ENCODE measurements around the gene SLC24A5. TPM values are rescaled to one million over a fixed set of nuclear protein-coding genes. Genes with fewer than 3 reads are reported as not detected.

The SLC24A5 gene
- not detected in 2 replicates for total RNA-seq

DNA sequence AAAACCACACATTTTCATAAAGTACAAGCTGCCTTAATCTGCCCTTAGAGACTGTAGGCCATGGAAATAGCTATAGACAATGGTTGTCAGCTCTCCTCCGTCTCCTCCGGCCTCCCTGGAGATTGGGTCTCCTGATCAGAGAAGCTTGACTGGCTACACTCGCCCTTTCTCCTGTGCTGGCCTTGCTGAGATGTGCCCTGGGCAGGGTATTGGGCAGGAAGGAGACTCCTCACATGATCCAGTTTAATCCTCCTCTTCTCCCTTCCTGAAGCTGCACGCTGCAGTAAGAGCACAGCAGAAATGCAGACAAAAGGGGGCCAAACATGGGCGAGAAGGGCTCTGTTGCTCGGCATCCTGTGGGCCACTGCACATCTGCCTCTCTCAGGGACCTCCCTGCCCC lies at the start of gene SLC24A5:
TSS of gene SLC24A5 (plus strand) at position 246 of the 400 bp plus-strand sequence. CDS start at position 301, 55 bp downstream.
- no peak for DNase-seq (ENCODE audit: low read depth)

DNA sequence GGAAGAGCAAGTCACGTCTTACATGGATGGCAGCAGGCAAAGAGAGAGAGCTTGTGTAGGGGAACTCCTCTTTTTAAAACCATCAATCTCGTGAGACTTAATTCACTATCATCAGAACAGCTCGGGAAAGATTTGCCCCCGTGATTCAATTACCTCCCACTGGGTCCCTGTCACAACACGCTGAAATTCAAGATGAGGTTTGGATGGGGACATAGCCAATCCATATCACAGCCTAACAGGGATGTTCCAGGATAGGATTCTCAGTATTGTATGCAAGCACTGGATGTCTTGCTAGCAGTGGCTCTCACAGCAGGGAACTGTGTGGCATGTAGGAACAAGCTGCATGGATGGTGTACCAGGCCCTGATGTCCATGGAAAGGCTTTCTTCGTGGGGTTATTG lies 47.8 kb upstream of the SLC24A5 start:
- DNase-seq (ENCODE audit: low read depth) = no peak

DNA sequence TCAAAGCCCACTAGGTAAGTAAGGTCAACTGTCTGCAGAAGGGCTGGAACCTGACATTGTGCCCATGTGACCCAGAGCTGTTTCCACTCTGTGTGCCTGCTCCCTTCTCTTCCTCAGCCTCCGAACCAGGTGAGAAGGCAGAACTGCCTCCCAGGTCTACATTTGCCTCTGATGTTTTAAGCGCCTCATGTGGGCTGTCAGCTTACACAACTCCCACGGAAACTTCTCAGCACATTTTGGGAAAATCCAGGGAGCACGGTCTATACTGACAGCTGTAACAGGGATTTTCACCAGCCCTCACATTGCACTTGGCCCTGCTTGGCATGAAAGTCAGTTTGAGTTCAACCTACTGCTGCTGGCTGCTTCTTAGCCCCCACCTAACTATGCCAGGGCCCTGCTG lies 46.9 kb upstream of the SLC24A5 start:
- no peak for DNase-seq (ENCODE audit: low read depth)

DNA sequence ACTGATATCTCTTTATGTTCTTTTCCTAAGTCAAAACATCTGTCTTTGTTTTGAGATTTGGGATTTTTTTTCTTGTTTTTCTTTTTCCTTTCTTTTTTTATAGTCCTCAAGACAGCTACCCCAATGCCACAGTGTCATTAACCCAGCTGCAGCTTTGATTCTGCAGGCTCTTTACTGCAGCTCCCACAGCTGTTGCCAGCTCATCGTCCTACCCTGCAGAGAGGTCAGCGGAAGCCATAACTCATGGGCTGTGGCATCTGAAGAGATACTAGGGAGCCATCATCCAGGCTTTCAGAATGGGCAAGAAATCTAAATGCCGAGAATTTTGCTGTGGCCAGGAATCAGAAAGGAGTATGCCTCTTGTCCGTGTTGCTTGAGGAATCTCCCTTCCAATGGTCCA lies 44.3 kb upstream of the SLC24A5 start:
- DNase-seq (ENCODE audit: low read depth) = no peak

DNA sequence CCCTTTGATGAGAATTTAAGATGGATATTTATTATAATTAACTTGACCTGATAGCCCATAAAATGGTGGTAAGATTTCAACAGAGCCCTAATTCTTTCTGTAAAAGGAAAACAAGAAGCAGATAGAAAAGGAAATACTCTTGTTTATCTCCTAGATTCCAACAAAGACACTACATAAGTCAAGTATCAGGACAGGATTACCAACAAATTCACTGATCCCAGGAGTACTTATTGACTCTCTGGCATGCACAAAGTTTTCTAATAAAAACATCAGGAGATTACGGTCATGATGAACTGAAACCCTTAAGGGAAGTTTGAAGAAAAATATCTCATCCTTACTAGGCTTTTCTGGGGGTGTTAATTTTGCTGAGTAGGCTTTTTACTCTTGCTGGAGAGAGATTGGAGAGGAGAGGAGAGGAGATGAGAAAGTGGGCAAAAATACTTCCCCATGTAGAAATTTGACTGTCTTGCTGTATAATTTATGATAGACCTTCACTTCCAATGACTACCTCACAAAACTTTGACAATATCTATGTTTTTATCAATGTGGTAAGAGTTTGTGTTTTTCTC lies 43.1 kb upstream of the SLC24A5 start:
- DNase-seq (ENCODE audit: low read depth) = no peak

DNA sequence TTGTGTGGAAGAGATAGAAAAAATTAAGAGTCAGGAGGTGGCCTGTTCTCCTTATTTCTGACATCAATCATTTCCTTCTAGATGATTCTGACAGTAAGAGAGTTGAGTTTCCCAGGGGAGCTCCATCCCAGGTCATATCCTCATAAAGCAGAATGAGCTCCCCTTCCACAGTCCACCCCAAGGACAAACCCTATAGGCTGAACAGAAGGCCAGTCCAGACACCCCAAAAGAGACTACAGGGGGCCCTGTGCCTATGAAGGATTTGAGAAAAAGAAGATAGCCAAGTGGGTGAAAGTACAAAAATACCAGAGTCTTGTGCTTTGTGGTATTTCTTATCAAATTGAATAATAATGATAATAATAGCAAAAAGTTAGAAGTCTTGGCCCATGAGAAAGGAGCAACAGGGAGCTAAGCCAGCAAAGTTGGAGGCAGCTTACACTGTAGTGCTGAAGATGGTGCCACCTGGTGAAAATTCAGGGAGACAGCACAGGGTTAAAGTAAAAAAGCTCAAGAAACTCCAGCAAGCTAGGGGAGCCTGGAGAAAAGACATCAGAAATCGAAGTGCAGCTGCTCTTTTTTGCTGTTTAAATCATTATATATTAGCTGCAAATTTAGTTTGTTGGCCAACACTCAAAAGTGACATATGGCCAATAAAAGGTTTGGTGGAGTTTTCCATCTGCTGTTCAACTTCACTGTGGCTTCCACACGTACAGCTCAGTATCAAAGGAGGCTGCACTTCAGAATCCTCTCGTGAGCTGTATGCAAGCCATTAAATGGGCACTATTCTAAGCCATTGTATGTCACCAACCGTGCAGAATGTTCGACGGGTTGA lies 35.8 kb upstream of the SLC24A5 start:
- DNase-seq (ENCODE audit: low read depth) = peak; percentile 61

DNA sequence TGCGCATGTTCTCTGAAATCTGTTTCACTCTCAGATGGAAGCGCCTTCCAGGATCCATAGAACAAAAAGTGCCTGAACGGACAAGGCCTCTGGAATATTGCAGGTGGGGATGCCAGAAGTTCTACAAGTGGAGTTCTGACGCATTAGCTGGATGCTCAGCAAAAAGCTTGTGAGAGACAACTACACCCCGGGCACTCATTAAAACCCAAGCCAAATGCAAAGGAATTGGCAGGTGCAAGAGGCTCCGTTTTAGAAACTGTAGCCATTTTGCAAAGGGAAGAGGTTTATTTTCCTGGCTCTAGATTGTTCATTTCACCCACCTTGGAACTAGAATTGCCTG lies 35.2 kb upstream of the SLC24A5 start:
- no peak for DNase-seq (ENCODE audit: low read depth)

DNA sequence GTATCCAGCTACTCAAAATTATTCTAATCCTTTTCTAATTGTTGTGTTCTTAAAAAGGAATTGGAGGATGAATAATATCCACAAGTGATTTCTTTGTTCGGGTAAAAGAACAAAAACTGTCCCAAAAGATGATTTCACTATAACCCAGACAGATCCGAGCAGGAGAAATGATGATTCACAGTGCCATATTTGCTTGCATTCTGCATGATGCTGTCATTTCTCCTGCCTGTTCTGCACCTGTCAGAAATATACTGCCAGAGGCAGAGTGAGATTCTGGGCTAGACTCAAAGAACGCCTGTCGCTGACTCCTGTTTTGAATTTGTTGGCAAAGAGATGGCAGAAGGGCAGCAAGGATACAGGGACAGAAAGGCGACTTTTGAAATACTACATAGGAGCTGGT lies 34.7 kb upstream of the SLC24A5 start:
- no peak for DNase-seq (ENCODE audit: low read depth)

DNA sequence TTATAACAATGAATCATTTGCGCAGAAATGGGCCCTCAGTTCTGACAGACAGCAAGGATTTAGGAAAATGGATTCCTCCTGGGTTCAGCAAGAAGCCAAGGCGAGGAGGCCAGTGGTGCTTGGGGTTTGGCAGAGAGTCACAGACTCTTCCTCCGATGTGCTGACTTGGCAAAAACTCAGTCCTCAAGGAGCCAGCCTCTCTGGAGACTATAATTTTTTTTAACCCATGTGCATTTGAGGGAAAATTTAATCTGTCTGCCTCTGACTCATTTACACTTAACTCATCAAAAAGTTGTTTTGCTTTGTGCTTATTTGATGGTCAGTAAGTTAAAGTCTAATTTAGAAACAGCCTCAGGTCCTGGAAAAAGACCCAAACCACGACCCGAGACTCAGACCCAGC lies 34.2 kb upstream of the SLC24A5 start:
- DNase-seq (ENCODE audit: low read depth) = peak; percentile 91

DNA sequence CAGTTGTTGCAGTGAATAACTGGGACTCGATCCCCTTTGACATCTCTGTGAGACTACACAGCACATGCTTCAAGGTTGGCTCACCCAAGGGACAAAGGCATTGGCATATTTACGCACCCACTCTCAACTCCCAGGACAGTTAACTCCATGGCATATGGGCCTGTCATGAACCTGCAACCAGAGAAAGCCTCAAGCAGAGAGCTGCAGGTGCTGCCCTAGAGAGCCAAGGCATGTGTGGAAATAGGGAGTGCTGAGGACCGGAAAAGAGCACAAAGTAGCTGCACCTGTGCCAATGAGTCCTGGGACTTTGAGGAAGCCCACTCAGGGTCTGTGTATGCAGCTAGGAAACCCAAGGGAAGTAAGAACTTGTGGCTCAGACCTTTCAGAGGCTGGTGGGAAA lies 32.9 kb upstream of the SLC24A5 start:
- DNase-seq (ENCODE audit: low read depth) = no peak

DNA sequence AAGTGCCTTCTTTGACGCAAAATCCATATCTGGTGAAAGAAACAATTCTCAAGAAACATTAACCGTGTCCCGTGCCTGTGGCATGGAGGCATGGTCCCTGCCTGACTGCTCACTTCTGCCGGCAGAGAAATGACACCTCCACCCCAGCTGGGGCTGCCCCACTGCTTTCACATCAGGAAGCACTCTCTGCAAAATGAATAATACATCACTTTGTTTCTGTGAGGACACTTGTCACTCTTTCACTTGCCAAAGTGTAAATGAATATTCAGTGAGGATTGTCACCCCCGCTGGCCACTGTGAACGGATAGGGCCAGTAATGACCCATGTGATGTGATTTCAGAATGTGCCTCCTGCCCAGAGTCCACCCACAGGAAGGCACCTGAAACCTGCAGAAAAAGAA lies 31.1 kb upstream of the SLC24A5 start:
- DNase-seq (ENCODE audit: low read depth) = no peak

DNA sequence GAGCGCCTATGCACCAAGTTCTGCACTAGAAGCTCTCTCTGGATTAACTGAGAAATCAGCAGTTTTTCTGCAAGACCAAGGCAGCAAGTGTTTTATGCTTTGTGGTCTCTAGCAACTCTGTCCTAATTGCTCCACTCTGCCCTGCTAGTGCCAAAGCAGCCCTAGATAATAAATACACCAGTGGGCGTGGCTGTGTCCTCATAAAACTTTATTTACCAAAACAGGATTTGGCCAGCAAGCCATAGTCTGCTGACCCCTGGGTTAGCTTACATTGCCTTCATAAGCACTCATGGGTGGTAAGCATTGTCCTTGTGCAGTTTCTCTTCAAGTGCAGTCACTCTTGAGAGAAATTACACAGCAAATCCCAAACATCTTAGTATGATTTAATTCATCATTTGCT lies 30.7 kb upstream of the SLC24A5 start:
- peak; percentile 80 for DNase-seq (ENCODE audit: low read depth)

DNA sequence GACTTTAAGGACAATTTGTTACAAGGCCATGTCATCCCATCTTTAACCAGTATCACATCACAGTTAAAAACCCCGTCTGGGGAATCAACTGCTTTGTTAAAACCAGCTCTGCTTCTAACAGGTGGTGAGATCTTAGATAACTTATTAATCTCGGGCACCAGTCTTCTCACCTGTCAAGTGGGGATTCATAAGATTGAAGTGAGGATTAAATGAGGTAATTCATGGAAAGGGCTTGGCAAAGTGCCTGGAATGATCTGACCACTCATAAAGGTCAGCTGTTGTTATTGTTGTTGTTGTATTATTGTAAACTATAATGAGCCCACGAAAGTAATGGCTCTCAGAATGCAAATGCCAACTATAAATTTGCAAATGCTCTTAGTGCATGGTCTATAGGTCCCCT lies 30.1 kb upstream of the SLC24A5 start:
- DNase-seq (ENCODE audit: low read depth) = peak; percentile 16

DNA sequence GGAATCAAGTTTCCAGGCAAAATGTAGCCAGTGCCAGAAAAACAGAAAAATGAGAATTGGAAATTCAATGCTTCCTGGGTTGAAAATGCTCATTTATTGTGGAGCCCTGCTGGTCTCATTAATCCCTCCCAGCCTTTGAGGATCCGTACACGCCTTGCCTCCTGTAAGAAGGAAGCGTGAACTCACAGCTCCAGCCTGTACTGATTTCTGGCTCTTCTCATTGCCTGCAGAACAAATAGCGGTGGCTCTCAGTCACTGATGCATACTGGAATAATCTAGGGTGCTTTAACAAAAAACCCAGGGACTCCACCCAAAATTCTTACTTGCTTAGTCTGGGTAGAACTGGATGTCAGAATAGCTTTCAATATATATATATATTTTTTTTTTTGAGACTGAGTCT lies 29.3 kb upstream of the SLC24A5 start:
- DNase-seq (ENCODE audit: low read depth) = no peak

DNA sequence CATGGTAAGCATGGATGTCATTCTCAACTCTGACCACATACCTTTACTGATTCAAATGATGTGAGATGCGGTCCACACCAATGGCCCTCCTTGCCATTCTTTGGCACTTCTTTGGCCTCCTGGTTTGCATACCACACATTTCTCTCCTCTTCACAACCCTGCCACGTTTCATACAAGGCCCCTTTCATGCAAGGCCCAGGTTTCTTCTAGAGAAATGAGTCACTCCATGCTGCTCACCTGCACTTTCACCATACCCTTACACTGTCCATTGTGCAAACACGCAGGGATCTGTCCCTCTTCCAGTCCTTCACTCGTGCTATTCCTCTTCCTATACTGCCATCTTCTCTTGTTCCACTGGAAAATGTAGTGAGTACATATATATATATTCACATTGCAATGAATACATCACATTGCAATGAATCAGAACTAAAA lies 24.4 kb upstream of the SLC24A5 start:
- peak; percentile 11 for DNase-seq (ENCODE audit: low read depth)

DNA sequence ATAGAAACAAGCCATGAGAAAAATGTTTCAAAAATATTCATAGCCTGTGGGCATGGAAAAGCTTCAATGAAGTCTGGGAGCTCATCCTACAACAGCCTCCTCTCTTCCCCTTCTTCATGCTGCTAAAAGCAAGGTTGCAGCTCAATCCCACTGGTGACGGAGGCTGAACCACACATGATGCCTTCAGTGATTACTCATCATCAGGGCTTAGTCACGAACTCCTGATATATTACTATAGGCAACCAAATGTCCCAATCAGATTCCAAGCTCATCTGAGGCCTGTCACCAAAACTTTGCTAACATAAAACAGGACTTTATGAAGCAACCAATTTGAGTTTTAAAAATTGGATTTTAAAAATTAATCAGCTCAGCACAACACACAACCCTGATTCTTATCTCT lies 24.0 kb upstream of the SLC24A5 start:
- DNase-seq (ENCODE audit: low read depth) = peak; percentile 67

DNA sequence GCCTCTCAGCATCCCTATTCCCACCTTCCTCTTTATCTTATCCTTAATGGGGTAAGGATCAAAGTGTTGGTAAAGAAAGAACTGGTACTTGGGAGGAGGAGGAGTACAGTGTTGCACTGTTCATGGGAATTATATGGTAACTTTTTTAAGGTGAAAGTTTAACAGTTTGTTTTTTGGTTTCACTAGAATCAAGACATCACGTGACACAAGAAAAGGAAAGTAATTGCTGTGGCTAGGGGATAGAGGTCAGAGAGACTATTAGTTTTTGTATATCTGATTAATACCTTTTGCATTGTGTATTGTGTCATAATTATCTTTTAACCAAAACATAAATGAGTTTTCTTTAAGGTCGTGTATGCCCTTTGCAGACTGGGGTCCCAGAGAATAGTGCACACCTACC lies 23.5 kb upstream of the SLC24A5 start:
- no peak for DNase-seq (ENCODE audit: low read depth)

DNA sequence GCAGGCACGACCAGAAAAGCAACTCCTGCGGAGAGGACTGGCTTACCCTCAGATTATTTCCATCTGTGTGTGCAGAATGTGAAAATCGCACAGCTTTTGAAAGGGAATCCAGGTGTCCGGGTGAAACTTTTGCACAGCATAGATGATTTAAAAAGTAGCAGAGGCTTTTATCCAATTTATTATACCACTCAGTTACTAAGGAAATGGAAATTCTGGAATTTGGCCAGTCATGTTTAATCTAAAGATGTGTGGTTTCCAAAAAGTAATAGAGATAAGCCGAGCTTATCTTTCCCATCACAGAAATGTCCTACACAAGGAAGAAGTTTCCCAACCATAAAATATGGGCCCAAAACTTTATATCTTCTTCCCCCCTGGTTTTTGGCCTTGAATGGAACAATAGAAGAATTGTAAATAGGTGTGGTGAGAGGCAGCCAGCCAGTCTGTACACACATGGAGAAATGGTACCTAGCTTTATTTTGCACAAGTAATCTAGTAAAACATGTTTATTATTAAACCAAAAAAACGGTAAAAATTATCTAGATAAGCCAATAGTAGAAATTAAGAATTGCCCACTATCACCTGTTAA lies 19.3 kb upstream of the SLC24A5 start:
- no peak for DNase-seq (ENCODE audit: low read depth)

DNA sequence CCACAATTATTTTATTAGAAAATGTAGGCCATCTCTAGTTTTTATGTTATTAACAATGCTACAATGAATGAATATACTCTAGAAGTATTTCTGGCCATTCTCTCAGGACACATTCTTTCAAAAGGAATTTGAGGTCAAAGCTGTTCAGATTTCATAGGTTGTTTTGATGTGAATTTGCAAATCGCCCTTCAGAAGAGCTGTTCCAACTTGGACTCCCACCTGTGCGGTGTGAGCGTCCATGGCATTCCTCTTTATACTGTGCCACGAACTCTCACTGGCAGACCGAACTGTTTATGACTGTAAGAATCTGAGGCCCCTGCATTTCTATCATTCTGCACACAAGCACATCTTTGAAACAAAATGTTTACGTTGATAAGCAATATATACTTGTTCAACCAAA lies 18.6 kb upstream of the SLC24A5 start:
- DNase-seq (ENCODE audit: low read depth) = peak; percentile 35

DNA sequence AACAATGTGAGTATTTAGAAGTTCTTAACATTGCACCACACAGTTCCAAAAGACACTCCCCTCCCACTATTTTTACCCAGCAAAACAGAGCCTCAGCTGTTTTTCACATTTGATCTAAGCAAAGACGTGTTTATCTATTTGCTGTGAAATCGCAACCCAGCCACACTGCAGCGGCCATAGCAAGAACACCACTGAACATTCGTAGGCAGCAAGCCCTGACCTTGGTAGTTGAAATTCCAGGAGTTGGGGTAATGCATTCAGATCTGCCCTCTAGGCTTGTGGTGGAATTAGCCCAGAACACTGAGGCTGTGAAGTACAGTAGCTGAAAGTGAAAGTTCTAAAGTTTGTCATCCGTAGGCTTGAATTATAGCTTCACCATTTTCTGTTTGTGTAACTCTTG lies 17.1 kb upstream of the SLC24A5 start:
- DNase-seq (ENCODE audit: low read depth) = peak; percentile 68

DNA sequence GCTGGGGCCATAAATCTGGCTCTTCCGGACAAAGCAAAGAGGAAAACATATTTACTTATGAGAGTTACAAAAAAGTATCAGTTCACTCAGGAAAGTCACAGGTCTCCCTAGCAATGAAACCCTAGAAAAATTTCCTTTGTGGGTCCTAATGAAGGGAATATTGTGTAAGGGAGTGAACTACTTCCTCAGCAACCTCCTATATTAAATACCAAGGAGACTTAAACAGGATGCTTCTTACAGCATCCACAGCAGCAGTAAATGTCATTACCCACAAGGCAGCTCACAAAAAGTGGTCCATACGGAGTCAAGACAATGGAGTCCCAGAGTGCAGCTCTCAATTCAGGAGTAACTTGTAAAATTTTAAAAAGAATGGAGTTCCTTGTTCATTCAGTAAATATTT lies 14.9 kb upstream of the SLC24A5 start:
- DNase-seq (ENCODE audit: low read depth) = no peak

DNA sequence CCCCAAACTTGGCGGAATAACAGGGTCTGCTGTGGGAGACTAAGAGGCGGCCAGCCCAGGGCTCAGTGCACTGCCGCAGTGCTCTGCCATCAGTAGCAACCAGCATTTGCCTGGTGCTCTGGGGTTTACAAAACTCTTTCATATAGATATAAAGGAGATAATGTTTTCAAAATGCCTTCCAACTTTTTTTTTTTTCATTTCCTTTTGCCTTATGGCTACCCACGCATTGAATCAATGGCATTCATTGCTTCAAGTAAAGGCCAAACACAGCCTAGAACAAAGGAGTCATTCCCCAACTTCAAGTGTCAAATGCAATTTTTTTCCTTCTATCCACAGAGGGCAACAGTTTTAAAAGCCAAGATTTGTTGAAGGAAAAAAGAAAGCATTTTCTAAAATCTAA lies 11.6 kb upstream of the SLC24A5 start:
- no peak for DNase-seq (ENCODE audit: low read depth)

DNA sequence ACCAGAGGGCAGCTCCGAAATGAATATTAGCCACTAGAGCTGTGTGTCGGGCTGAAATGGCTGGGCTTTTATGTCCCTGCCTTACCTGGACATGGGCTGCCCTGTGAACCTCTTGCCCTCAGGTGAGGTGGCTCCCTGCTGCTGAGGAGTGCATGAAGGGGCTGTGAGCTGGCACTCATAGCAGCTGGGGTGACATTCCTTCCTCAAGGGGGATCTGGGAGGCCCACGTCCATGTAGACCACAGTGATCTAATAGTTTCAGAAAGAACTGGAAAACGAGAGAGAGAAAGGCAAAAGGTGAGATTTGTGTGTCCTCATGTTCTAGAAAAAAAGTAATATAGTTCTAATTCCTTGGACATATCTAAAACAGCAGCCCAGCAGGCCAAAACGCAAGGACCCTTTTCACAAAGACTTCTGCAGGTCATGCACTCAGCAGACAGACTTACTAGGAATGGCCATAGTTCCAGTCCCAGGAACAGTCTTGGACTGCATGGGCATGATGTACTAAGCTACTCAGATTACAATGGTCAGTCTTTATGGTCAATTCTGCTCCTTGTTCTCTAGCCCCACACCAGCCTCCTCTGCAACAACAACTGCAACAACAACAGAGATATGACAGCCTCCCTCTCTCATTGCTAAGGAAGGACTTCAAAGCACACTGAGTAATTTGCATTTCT lies 10.8 kb upstream of the SLC24A5 start:
- DNase-seq (ENCODE audit: low read depth) = no peak
